ENCODE results near the gene PCAT7. TPM values are rescaled to one million over a fixed set of nuclear protein-coding genes. Genes with fewer than 3 reads are reported as not detected.

The PCAT7 gene
- total and polyA plus RNA-seq, 9 of the 15 experiments (the other 6 are each of a cell fraction or from before 2014, with no cell fraction given), result 0.09 to 0.13 TPM; not detected in 7

GRCh38 chr9:94533601-94534000 lies 21.3 kb upstream of the PCAT7 start:
- Histone ChIP-seq H3K27me3 (ENCODE audit: control insufficient read depth in 2 of 2, insufficient read depth in 2 of 2, low read length in 2 of 2) (no peaks in the 10 kb centered on the region; a peak in 1 of 5 replicates), H3K27ac (ENCODE audit: extremely low read depth, low read depth, low read length) (no peak overlapping the region), H3K4me3 (no peak overlapping the region), H3K36me3 (ENCODE audit: control insufficient read depth, insufficient read depth, low read length) (no peaks in the 10 kb centered on the region), H3K9ac (ENCODE audit: insufficient read depth in 1 of 2, low read depth in 2 of 2, low read length in 2 of 2) (no peak overlapping the region), H4K20me1 (replicated peaks; ENCODE audit: control insufficient read depth, insufficient read depth, low read length) (no peaks in the 10 kb centered on the region), H3K4me1 (replicated peaks in 1 of 2; ENCODE audit: control insufficient read depth in 2 of 2, insufficient read depth in 2 of 2, low read length in 2 of 2) (no peaks in the 10 kb centered on the region), H3K4me2 (ENCODE audit: insufficient read depth, low read length) (no peak overlapping the region), H3K9me1 (ENCODE audit: control insufficient read depth, insufficient read depth, low read length) (no peaks in the 10 kb centered on the region), H3K9me3 (replicated peaks; ENCODE audit: control insufficient read depth, insufficient read depth, low read depth, low read length) (no peaks in the 10 kb centered on the region), H3K79me2 (ENCODE audit: control insufficient read depth, insufficient read depth, low read length) (no peaks in the 10 kb centered on the region), H2AFZ (ENCODE audit: low read depth, low read length) (no peak overlapping the region)
- no peak for ATAC-seq
- FAIRE-seq, result no peak
- CTCF ChIA-PET (ENCODE audit: low intra/inter-chr PET ratio), result no interaction called here
- in situ Hi-C loops (cut with MboI) (no loop called here), intact Hi-C loops (cut with micrococcal nuclease) (no loop called here)
- POLR2A ChIA-PET, result no interaction called here
- 5% methylated on average over 10 of the region's 10 CpGs for WGBS (ENCODE audit: insufficient coverage, low coverage, missing lambda C conversion rate)
- no TSS peak for BruUV-seq (replicated peaks)
- no peak for DNase-seq (ENCODE audit: extremely low read depth in 1 of 4, low spot score in 3 of 4)
- TF ChIP-seq ATF3 (IDR thresholded peaks at IDR 0.05), result no peak
- no peak for TF ChIP-seq ATF3 (CRISPR knock-in tag; conservative IDR thresholded peaks at IDR 0.05)
- no peak for TF ChIP-seq NFXL1 (CRISPR knock-in tag; IDR thresholded peaks at IDR 0.05)
- no peak for TF ChIP-seq SREBF1 (IDR thresholded peaks at IDR 0.05; ENCODE audit: borderline replicate concordance, low read depth, low read length)
- TF ChIP-seq SETDB1 (IDR thresholded peaks at IDR 0.05; ENCODE audit: low read length), result no peak
- TF ChIP-seq TAF15 (IDR thresholded peaks at IDR 0.05; ENCODE audit: low read depth, low read length), result no peak
- TF ChIP-seq EP400 (IDR thresholded peaks at IDR 0.05), result no peak

Data from K562 (cell line).